GM19035 (cell line): ENCODE measurements around the gene PLCG2.

Source experiments
- ATAC-seq: cut with Tn5 transposase; IDR thresholded peaks from one replicate; pipeline ENCODE4 v1.9.1; 2021; ENCODE audit not compliant: unreplicated experiment

Gene PLCG2

GRCh38 chr16:81905277-81905676 is 126.2 kb downstream of the PLCG2 start:
- no peak for ATAC-seq

- ATAC-seq, result no peak
Observed at GRCh38 chr16:81907681-81908080, 128.6 kb downstream of the PLCG2 start.

- ATAC-seq, result no peak
Observed at GRCh38 chr16:81908466-81909262, 129.6 kb downstream of the PLCG2 start.

- ATAC-seq, result no peak
Observed at GRCh38 chr16:81910366-81910885, 131.3 kb downstream of the PLCG2 start.

GRCh38 chr16:81912395-81912794 is 133.3 kb downstream of the PLCG2 start:
- no peak for ATAC-seq

GRCh38 chr16:81913222-81913621 is 134.1 kb downstream of the PLCG2 start:
- ATAC-seq, result no peak

GRCh38 chr16:81917375-81917774 is 138.3 kb downstream of the PLCG2 start:
- no peak for ATAC-seq

- ATAC-seq, result no peak
Observed at GRCh38 chr16:81918927-81919326, 139.8 kb downstream of the PLCG2 start.

GRCh38 chr16:81920498-81920897 is 141.4 kb downstream of the PLCG2 start:
- ATAC-seq, result no peak

- no peak for ATAC-seq
Observed at GRCh38 chr16:81921085-81921814, 142.2 kb downstream of the PLCG2 start.

- ATAC-seq, result no peak
Observed at GRCh38 chr16:81921843-81922584, 142.9 kb downstream of the PLCG2 start.

- ATAC-seq, result no peak
Observed at GRCh38 chr16:81923296-81923695, 144.2 kb downstream of the PLCG2 start.

GRCh38 chr16:81925016-81925415 is 145.9 kb downstream of the PLCG2 start:
- no peak for ATAC-seq

GRCh38 chr16:81926036-81926435 is 146.9 kb downstream of the PLCG2 start:
- ATAC-seq, result no peak

GRCh38 chr16:81927561-81928185 is 148.6 kb downstream of the PLCG2 start:
- ATAC-seq, result no peak

GRCh38 chr16:81928271-81928918 is 149.3 kb downstream of the PLCG2 start:
- no peak for ATAC-seq

- no peak for ATAC-seq
Observed at GRCh38 chr16:81928975-81929374, 149.9 kb downstream of the PLCG2 start.

- no peak for ATAC-seq
Observed at GRCh38 chr16:81929841-81930240, 150.8 kb downstream of the PLCG2 start.

- no peak for ATAC-seq
Observed at GRCh38 chr16:81931927-81932326, 152.8 kb downstream of the PLCG2 start.

- no peak for ATAC-seq
Observed at GRCh38 chr16:81932668-81933067, 153.6 kb downstream of the PLCG2 start.
